ENCODE data around the gene SCN2A. TPM values are rescaled to one million over a fixed set of nuclear protein-coding genes. Genes with fewer than 3 reads are reported as not detected.

Gene SCN2A
- total RNA-seq, 2 donors from 2014 or later, result 0.15 to 0.20 TPM

DNA sequence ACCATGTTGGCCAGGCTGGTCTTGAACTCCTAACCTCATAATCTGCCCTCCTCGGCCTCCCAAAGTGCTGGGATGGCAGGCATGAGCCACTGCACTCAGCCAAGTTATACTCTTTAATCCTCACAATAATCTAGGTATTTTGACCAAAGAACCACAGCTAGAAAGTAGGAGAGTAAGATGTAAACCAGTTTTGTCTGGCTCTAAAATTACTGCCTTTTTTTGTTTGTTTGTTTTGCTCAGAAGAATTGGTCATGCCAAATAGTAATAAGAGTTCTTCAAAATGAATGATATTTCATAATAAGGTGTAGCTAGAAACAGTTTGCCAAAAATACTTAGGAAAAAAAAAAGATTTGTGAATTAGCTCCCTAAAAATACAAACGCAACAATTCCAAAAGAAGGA is 36.7 kb downstream of the SCN2A start:
- no peaks in the 10 kb centered on the region for H3K36me3 ChIP-seq (ENCODE audit: control insufficient read depth, insufficient read depth, low read length)
- Mint-ChIP-seq H3K4me3 (no peak overlapping the region), H3K4me1 (peaks cover 6% of the 10 kb centered on the region), H3K9me3 (peaks cover 6% of the 10 kb centered on the region), H3K27me3 (ENCODE audit: insufficient read depth) (peaks cover 6% of the 10 kb centered on the region), H3K27ac (no peak overlapping the region), H3K36me3 (ENCODE audit: low read depth) (no peaks in the 10 kb centered on the region)
- no peak overlapping the region for H3K4me3 ChIP-seq (ENCODE audit: low read length)
- DNase-seq, result no peak
- H3K9me3 ChIP-seq (ENCODE audit: control insufficient read depth, low read length), result no peaks in the 10 kb centered on the region
- H3K9ac ChIP-seq (ENCODE audit: extremely low read depth, low read length, poor library complexity, severe bottlenecking), result no peak overlapping the region
- no peaks in the 10 kb centered on the region for H3K27me3 ChIP-seq (ENCODE audit: control insufficient read depth, insufficient read depth, low read length, poor library complexity, severe bottlenecking)
- no peak overlapping the region for H3K27ac ChIP-seq (ENCODE audit: low read depth, low read length)
- TF ChIP-seq, protein P1, sequence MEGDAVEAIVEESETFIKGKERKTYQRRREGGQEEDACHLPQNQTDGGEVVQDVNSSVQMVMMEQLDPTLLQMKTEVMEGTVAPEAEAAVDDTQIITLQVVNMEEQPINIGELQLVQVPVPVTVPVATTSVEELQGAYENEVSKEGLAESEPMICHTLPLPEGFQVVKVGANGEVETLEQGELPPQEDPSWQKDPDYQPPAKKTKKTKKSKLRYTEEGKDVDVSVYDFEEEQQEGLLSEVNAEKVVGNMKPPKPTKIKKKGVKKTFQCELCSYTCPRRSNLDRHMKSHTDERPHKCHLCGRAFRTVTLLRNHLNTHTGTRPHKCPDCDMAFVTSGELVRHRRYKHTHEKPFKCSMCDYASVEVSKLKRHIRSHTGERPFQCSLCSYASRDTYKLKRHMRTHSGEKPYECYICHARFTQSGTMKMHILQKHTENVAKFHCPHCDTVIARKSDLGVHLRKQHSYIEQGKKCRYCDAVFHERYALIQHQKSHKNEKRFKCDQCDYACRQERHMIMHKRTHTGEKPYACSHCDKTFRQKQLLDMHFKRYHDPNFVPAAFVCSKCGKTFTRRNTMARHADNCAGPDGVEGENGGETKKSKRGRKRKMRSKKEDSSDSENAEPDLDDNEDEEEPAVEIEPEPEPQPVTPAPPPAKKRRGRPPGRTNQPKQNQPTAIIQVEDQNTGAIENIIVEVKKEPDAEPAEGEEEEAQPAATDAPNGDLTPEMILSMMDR (conservative IDR thresholded peaks at IDR 0.05), result no peak
- WGBS, 2 experiments (ENCODE audit: insufficient coverage in 1 of 2, insufficient read length in 1 of 2), result 100% methylated on average over 2 of the region's 2 CpGs; no CpG with 5 or more reads in 1 of the 2 experiments
- peaks cover 3% of the 10 kb centered on the region for H3K4me1 ChIP-seq (ENCODE audit: control insufficient read depth, insufficient read depth, low read length)

DNA sequence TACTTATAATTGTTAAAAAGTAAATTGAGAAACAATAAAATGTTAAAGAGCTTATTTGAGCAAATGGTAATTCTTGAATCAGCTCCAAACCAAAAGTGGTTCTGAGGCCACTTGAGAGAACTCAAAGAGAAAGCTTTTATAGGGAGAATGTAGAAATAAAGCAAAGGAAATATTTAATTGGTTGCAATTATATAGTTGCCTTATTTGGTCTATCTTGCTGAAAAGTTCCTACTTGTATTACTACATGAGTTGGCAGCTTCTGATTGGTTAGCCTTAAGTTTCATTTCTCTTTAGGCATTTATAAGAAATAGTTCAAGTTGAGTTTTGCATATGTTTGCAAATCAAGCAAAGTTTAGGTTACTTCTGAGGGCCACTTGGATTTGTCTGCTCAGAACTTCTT is 38.1 kb downstream of the SCN2A start:
- Mint-ChIP-seq H3K4me1 (peaks cover 12% of the 10 kb centered on the region), H3K27me3 (ENCODE audit: insufficient read depth) (peaks cover 6% of the 10 kb centered on the region), H3K36me3 (ENCODE audit: low read depth) (no peaks in the 10 kb centered on the region), H3K27ac (no peak overlapping the region), H3K9me3 (peaks cover 6% of the 10 kb centered on the region), H3K4me3 (no peak overlapping the region)
- H3K27me3 ChIP-seq (ENCODE audit: control insufficient read depth, insufficient read depth, low read length, poor library complexity, severe bottlenecking), result no peaks in the 10 kb centered on the region
- H3K9ac ChIP-seq (ENCODE audit: extremely low read depth, low read length, poor library complexity, severe bottlenecking), result no peak overlapping the region
- H3K9me3 ChIP-seq (ENCODE audit: control insufficient read depth, low read length), result no peaks in the 10 kb centered on the region
- TF ChIP-seq, protein P1 (conservative IDR thresholded peaks at IDR 0.05), result no peak
- H3K36me3 ChIP-seq (ENCODE audit: control insufficient read depth, insufficient read depth, low read length), result no peaks in the 10 kb centered on the region
- DNase-seq, result no peak
- no peak overlapping the region for H3K27ac ChIP-seq (ENCODE audit: low read depth, low read length)
- H3K4me3 ChIP-seq (ENCODE audit: low read length), result no peak overlapping the region
- peaks cover 10% of the 10 kb centered on the region for H3K4me1 ChIP-seq (ENCODE audit: control insufficient read depth, insufficient read depth, low read length)

DNA sequence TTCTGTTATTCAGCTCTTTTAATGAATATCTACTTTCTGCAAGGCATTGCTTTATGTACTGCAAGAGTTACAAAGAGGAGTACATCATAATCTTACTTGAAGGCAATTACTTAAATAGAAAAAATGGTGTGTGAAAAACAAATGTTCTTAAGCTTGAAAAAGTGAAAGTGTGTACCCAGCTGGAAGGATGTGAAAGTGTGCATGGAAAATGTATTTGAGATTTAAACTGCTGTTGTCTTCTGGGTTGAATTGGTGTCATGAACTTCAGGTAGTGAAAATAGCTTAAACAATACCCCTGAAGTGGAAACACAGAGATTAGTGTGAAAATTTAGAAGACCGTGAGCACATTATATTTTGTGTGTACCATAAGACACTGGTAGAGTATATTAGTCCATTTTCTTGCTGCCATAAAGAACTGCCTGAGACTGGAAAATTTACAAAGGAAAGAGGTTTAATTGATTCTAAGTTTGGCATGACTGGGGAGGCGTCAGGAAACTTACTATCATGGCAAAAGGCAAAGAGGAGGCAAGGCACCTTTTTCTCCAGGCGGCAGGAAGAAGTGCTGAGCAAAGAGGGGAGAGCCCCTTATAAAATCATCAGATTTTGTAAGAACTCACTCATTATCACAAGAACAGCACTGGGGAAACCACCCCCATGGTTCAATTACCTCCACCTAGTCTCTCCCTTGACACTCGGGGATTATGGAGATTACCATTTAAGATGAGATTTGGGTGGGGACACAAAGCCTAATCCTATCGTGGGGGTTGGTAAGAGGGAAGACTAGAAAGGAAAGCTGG is 38.8 kb downstream of the SCN2A start:
- H3K27ac Mint-ChIP-seq, result no peak overlapping the region
- TF ChIP-seq, protein P1 (conservative IDR thresholded peaks at IDR 0.05), result no peak
- Histone ChIP-seq H3K9me3 (ENCODE audit: control insufficient read depth, low read length) (no peaks in the 10 kb centered on the region), H3K27me3 (ENCODE audit: control insufficient read depth, insufficient read depth, low read length, poor library complexity, severe bottlenecking) (no peaks in the 10 kb centered on the region), H3K4me1 (ENCODE audit: control insufficient read depth, insufficient read depth, low read length) (peaks cover 10% of the 10 kb centered on the region), H3K9ac (ENCODE audit: extremely low read depth, low read length, poor library complexity, severe bottlenecking) (no peak overlapping the region), H3K4me3 (ENCODE audit: low read length) (no peak overlapping the region), H3K27ac (ENCODE audit: low read depth, low read length) (no peak overlapping the region), H3K36me3 (ENCODE audit: control insufficient read depth, insufficient read depth, low read length) (no peaks in the 10 kb centered on the region)
- H3K4me1 Mint-ChIP-seq, result peaks cover 12% of the 10 kb centered on the region
- H3K36me3 Mint-ChIP-seq (ENCODE audit: low read depth), result no peaks in the 10 kb centered on the region
- 59 to 72% methylated on average over 3 to 5 of the region's 5 CpGs for WGBS, 2 experiments (ENCODE audit: insufficient coverage in 1 of 2, insufficient read length in 1 of 2)
- H3K4me3 Mint-ChIP-seq, result no peak overlapping the region
- H3K27me3 Mint-ChIP-seq (ENCODE audit: insufficient read depth), result peaks cover 6% of the 10 kb centered on the region
- H3K9me3 Mint-ChIP-seq, result peaks cover 6% of the 10 kb centered on the region
- no peak for DNase-seq

All from endodermal cell (in vitro differentiated cells).